IPS-NIHi11 (cell line): ENCODE measurements around the gene TRAPPC12.
A peak's percentile ranks its signal among the peaks of the same experiment; 100 is the strongest.
"Not testable (repeated sequence)": the region's sequence is repeated elsewhere in the genome, so short reads cannot be mapped to it uniquely, and the experiment has no call there.

Experiments used
- DNase-seq: peaks from one replicate; pipeline ENCODE4 v3.0.0; 2012; ENCODE audit warnings: mixed read lengths, low spot score

The TRAPPC12 gene

DNA sequence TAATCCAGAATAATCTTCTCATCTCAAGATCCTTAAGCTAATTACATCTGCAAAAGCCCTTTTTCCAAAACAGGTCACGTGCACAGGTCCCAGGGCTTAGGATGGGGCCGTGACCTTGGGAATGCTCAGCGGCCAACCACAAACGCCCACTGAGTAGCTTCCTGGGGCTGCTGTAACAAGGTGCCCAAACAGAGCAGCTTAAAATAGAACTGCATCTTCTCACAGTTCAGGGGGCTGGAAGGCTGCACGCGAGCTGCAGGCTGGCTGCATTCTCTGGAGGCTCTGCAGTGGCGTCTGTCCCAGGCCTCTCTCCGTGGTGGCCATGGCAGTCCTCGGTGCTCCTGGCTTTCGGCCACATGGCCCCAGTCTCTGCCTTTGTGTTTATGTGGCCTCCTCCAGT lies 107.9 kb downstream of the TRAPPC12 start:
- no peak for DNase-seq

DNA sequence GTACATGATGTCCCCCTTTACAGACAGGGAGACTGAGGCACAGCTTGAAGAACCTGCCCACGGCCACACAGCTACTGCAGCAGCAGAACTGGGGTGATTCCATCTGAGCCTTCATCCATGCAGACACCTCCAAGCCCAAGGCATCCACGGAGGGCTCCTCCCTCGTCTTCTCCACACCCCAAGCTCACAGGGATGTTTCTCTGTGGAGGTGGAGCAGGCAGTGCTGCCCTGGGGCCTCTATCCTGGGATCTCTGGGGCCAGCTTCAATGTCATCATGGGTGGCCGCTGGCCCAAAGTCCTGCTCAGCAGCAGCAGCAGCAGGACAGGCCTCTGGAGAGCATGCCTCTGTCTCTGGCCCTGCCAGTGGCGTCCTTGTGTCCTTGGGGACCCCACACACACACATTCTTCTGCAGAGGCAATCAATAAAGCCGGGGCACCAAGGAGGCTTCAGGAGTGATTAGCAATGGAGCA lies 108.6 kb downstream of the TRAPPC12 start:
- DNase-seq: no peak

DNA sequence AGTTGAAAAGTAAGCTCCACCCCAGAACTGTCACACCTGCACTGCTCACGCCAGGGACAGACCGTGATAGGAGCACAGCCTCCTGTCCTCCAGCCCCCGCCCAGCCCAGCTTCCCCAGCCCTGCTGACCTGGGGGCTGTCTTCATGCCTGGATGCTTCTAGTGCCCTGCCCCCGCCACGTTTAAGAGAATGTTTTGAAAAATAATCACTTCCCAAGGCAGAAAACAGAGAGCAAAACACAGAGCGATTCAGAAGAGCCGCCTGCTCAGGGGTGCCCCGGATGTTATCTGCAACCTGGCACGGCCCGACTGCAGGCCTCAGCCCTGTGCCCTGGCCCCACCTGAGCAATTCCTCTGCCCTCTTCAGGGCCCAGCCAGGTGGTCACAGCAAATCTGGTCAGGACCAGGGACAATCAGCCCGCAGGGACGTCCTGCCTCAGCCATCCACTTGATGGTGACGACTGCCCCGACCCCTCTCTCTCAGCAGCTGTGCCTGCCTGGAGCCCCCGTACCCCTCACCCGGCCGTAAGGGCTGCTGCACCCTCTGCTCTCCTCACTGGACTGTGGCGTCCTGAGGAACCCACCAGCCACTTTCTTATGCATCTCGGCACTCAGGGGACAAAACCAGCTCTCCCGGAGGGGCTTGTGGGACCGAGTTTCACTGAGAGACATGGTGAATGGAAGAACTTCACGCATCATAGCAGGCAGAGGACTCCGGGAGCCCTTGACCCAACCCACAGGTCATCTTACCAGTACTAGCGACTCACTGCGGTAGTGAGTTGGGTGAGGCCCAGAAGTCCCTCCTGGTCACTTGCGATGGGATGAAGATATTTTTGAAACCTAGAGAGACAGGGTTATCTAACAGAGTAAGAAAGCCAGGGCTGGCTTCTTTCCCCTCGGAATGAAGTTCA lies 109.6 kb downstream of the TRAPPC12 start:
- no peak for DNase-seq

DNA sequence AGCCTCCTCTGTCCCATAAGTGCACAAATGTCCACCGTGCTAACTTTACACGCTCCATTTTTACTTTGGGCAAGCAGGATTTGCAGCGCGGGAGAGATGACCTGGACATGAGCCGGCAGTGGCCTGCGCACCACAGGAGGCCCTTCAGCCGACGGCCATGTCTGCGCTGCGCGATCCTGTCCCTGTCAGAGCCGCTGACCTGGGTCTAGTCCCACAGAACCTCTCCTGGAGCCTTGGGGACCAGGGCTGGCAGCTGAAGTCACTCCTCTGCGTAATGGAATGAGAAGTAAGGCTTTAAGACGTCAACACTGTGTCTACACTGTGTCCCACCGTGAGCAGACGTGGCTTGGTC lies 110.2 kb downstream of the TRAPPC12 start:
- DNase-seq: no peak

GRCh38 chr2:3490191-3491170 lies 111.0 kb downstream of the TRAPPC12 start:
- DNase-seq: no peak

- no peak for DNase-seq
Measured at GRCh38 chr2:3491306-3491705, 111.8 kb downstream of the TRAPPC12 start.

DNA sequence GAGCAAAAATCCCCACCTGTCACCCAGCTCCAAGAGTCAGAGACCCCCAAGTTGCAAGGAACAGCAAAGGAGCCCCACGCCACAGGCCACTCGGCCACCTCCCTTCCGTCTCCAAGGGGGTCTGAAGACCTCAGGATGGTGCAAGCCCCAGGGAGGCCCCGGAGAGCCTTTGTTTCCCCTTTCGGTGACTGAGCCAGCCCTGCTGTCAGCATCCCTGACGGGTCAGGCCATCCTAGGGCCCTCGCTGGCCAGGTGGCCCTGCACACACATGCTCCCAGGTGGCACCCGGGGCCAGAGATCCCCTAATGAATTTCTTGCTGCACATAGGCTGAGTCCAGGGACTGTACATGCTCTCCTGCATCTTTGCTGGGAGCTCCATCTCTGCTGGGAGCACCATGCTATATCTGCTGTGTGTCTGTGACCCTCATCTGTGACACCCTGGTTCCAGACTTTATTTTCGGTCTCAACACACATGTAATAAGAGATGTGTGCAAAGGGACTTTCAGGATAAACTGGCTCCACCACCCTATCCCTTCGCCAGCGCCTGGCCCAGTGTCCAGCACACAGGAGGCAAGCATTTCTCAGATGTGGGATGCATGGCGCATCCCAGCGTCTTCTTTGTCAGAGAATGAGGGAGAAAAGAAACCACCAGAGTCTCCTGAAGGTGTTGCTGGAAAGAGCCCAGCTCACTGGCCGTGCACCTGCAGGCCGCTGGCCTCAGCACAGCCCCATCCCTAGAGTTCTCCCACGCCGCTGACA lies 112.4 kb downstream of the TRAPPC12 start:
- DNase-seq: no peak

- DNase-seq: not testable (repeated sequence)
Measured at GRCh38 chr2:3492475-3492787, 112.9 kb downstream of the TRAPPC12 start.

DNA sequence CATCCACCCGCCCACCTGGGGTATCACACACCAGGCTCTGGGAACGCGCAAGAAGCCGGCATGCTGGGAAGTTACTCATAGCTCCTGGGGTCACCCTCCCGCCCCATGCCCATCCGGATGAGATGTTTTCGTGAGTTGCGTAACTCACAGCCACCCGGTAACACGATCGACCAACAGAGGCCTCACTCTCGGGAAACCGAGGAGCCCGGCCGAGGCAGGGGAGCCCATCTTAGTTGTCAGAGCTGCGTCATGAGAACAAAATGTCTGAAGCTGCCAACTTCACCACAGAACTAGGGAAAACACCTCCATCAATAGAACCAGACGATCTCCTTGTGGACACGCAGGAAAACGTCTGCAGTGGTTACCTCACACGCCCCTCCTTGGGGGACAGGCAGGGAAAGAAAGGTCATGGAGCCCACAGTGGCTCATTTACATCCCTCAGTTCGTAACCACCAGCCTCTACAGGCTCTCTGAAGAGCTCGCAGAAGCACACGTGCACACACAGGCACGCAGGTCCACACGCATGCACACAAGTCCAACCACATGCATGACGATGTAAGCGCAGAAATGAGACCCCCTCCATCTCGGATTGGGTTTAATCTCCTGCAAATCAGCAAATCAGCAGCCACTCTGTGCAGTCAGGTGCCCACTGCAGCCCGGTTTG lies 113.6 kb downstream of the TRAPPC12 start:
- DNase-seq: no peak

GRCh38 chr2:3493615-3494007 lies 114.1 kb downstream of the TRAPPC12 start:
- DNase-seq: peak; percentile 79

GRCh38 chr2:3494984-3495666 lies 115.6 kb downstream of the TRAPPC12 start:
- no peak for DNase-seq

- DNase-seq: not testable (repeated sequence)
Measured at GRCh38 chr2:3496708-3497080, 117.2 kb downstream of the TRAPPC12 start.

- DNase-seq: no peak
Measured at GRCh38 chr2:3498783-3499394, 119.4 kb downstream of the TRAPPC12 start.

- no peak for DNase-seq
Measured at GRCh38 chr2:3500326-3500899, 120.9 kb downstream of the TRAPPC12 start.

- DNase-seq: no peak
Measured at GRCh38 chr2:3503046-3503445, 123.6 kb downstream of the TRAPPC12 start.

- no peak for DNase-seq
Measured at GRCh38 chr2:3503483-3503882, 124.0 kb downstream of the TRAPPC12 start.

GRCh38 chr2:3504741-3505140 lies 125.2 kb downstream of the TRAPPC12 start:
- no peak for DNase-seq

DNA sequence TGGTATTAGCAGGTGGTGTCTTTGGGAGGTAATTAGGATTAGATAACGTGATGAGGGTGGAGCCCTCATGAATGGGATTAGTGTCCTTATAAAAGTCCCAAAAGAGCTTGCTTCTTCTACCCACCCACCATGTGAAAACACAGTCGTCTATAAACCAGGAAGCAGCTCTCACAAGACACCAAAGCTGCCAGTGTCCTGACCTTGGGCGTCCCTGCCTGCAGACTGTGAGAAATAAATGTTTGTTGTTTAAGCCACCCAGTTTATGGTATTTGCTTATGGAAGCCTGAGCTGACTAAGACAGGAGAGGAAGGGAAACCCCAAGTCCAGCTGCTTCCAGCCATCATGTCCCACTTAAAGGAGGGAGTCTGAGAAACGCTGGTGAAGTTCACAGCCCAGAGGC lies 126.3 kb downstream of the TRAPPC12 start:
- no peak for DNase-seq

GRCh38 chr2:3512086-3512485 lies 132.6 kb downstream of the TRAPPC12 start:
- no peak for DNase-seq
